ENCODE results near the gene SH2B3. TPM values are rescaled to one million over a fixed set of nuclear protein-coding genes. Genes with fewer than 3 reads are reported as not detected.

The SH2B3 gene
- polyA plus RNA-seq, 1 donor from 2014 or later = 3.0 TPM

DNA sequence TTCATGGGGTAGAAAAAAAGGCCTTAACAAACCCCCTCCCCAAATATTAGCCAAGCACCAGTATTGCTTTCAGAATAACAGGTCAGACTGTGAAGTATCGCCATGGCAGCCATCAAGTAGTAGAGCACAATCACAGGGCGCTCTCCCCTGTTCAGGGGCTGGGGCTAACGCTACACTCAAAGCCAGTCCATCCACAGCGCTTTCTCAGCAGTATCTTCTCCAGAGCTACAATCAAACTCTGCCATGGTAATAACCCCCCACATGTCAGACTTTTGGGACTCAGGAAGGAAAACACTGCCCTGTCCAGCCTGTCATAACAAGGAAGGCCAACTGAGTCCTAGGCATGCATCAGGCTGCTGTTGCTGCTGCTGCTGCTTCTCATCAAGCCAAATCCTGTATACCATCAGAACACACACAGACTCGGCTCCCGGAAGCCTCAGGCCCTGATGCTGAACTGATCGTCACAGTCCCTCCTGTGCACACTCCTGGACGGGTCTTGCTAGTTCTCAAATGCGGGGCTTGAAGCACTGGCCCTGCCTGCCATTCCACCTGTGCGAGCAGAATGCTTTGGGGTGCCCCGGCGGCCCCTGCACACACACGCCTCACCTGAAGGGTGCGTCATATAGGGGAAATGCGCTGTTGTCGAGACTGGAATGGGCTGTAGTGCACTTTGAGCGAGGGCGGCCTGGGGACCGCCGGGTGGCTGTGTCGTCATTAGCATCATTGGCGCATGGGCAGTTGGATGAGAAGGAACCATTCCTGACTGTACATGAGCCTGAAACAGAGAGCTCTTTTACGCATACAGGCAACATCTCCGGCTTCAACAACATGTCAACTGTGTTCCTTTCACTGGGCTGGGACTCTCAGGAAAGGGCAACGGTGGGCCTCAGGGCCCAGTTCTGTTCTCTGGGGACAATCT, 47.6 kb downstream of the SH2B3 start:
- TF ChIP-seq, protein P1, sequence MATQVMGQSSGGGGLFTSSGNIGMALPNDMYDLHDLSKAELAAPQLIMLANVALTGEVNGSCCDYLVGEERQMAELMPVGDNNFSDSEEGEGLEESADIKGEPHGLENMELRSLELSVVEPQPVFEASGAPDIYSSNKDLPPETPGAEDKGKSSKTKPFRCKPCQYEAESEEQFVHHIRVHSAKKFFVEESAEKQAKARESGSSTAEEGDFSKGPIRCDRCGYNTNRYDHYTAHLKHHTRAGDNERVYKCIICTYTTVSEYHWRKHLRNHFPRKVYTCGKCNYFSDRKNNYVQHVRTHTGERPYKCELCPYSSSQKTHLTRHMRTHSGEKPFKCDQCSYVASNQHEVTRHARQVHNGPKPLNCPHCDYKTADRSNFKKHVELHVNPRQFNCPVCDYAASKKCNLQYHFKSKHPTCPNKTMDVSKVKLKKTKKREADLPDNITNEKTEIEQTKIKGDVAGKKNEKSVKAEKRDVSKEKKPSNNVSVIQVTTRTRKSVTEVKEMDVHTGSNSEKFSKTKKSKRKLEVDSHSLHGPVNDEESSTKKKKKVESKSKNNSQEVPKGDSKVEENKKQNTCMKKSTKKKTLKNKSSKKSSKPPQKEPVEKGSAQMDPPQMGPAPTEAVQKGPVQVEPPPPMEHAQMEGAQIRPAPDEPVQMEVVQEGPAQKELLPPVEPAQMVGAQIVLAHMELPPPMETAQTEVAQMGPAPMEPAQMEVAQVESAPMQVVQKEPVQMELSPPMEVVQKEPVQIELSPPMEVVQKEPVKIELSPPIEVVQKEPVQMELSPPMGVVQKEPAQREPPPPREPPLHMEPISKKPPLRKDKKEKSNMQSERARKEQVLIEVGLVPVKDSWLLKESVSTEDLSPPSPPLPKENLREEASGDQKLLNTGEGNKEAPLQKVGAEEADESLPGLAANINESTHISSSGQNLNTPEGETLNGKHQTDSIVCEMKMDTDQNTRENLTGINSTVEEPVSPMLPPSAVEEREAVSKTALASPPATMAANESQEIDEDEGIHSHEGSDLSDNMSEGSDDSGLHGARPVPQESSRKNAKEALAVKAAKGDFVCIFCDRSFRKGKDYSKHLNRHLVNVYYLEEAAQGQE (IDR thresholded peaks at IDR 0.05; ENCODE audit: borderline replicate concordance) = no peak
- no peak for TF ChIP-seq POLR2AphosphoS5 (IDR thresholded peaks at IDR 0.05)
- no peak for TF ChIP-seq EP300 (conservative IDR thresholded peaks at IDR 0.05; ENCODE audit: poor library complexity, severe bottlenecking)
- TF ChIP-seq, protein P2, sequence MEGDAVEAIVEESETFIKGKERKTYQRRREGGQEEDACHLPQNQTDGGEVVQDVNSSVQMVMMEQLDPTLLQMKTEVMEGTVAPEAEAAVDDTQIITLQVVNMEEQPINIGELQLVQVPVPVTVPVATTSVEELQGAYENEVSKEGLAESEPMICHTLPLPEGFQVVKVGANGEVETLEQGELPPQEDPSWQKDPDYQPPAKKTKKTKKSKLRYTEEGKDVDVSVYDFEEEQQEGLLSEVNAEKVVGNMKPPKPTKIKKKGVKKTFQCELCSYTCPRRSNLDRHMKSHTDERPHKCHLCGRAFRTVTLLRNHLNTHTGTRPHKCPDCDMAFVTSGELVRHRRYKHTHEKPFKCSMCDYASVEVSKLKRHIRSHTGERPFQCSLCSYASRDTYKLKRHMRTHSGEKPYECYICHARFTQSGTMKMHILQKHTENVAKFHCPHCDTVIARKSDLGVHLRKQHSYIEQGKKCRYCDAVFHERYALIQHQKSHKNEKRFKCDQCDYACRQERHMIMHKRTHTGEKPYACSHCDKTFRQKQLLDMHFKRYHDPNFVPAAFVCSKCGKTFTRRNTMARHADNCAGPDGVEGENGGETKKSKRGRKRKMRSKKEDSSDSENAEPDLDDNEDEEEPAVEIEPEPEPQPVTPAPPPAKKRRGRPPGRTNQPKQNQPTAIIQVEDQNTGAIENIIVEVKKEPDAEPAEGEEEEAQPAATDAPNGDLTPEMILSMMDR (IDR thresholded peaks at IDR 0.05; ENCODE audit: poor library complexity, severe bottlenecking) = no peak
- no peak for TF ChIP-seq MXI1 (conservative IDR thresholded peaks at IDR 0.05; ENCODE audit: poor library complexity, severe bottlenecking)
- TF ChIP-seq SMC3 (conservative IDR thresholded peaks at IDR 0.05; ENCODE audit: poor library complexity) = no peak
- TF ChIP-seq EZH2 (IDR thresholded peaks at IDR 0.05; ENCODE audit: borderline replicate concordance, insufficient read depth, low read length, poor library complexity, severe bottlenecking) = no peak
- no peak for TF ChIP-seq TAF1 (IDR thresholded peaks at IDR 0.05; ENCODE audit: low read depth)
- no peak for TF ChIP-seq RAD21 (conservative IDR thresholded peaks at IDR 0.05)
- Histone ChIP-seq H3K27me3 (ENCODE audit: insufficient read depth, low read depth, low read length) (no peaks in the 10 kb centered on the region), H3K36me3 (ENCODE audit: insufficient read depth, low read length) (peaks cover 9% of the 10 kb centered on the region), H3F3A (ENCODE audit: insufficient read depth, low read length, poor library complexity, severe bottlenecking) (no peaks in the 10 kb centered on the region), H3K4me3 (ENCODE audit: low read length) (no peak overlapping the region), H4K20me1 (ENCODE audit: insufficient read depth) (no peaks in the 10 kb centered on the region), H3K4me2 (ENCODE audit: low read length) (no peak overlapping the region), H3K9me3 (ENCODE audit: low read length) (no peaks in the 10 kb centered on the region), H3K9me2 (ENCODE audit: insufficient read depth, low read length) (no peaks in the 10 kb centered on the region), H3K27ac (ENCODE audit: low read length) (no peak overlapping the region), H2AFZ (ENCODE audit: low read depth, low read length) (no peak overlapping the region), H3K9ac (ENCODE audit: low read length) (no peak overlapping the region), H3K79me2 (replicated peaks; ENCODE audit: insufficient read depth, low read length) (no peaks in the 10 kb centered on the region)

DNA sequence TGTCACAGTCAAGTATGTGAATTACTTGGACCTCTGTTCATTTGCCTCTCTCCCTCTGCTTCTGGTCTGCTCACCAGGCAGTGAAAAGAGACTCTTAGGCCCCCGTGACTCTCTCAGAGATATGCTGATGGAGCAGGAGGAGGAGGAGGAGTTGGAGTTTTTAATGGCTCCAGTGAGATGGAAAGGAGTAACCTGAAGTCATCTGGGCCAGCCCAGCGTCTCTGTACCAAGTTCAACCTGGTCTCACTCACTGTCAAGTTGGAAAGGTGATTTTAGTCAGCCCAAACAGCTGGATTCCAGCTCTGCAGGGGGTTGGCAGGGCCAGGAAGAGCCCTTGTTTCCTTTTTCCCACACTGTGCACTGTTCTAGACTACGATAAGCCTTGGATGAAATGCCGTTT, 48.6 kb downstream of the SH2B3 start:
- no peak overlapping the region for H3K27ac ChIP-seq (ENCODE audit: low read length)
- H3K36me3 ChIP-seq (ENCODE audit: insufficient read depth, low read length) = peaks cover 9% of the 10 kb centered on the region
- H4K20me1 ChIP-seq (ENCODE audit: insufficient read depth) = no peaks in the 10 kb centered on the region
- H2AFZ ChIP-seq (ENCODE audit: low read depth, low read length) = no peak overlapping the region
- H3K4me3 ChIP-seq (ENCODE audit: low read length) = no peak overlapping the region
- H3K4me2 ChIP-seq (ENCODE audit: low read length) = no peak overlapping the region
- H3K9ac ChIP-seq (ENCODE audit: low read length) = no peak overlapping the region
- no peaks in the 10 kb centered on the region for H3K79me2 ChIP-seq (replicated peaks; ENCODE audit: insufficient read depth, low read length)
- no peaks in the 10 kb centered on the region for H3K27me3 ChIP-seq (ENCODE audit: insufficient read depth, low read depth, low read length)
- H3K9me2 ChIP-seq (ENCODE audit: insufficient read depth, low read length) = no peaks in the 10 kb centered on the region
- H3F3A ChIP-seq (ENCODE audit: insufficient read depth, low read length, poor library complexity, severe bottlenecking) = no peaks in the 10 kb centered on the region
- TF ChIP-seq RAD21 (conservative IDR thresholded peaks at IDR 0.05) = no peak
- H3K9me3 ChIP-seq (ENCODE audit: low read length) = no peaks in the 10 kb centered on the region

Measured in neural cell (in vitro differentiated cells).